Renal cortex interstitium (tissue), 15 donors: ENCODE data around the gene DYNLT1. TPM values are rescaled to one million over a fixed set of nuclear protein-coding genes. Genes with fewer than 3 reads are reported as not detected.
"Not testable (repeated sequence)": the region's sequence is repeated elsewhere in the genome, so short reads cannot be mapped to it uniquely, and the experiment has no call there.

Source experiments
- DNase-seq, 11 donors: peaks; one replicate each; pipeline ENCODE4 v3.0.0-alpha.2; 2013; ENCODE audit warnings: low read depth in 9 of 11, low spot score in 4 of 11; ENCODE audit errors: extremely low read depth in 1 of 11
- long read RNA-seq, 16 experiments: transcript quantifications; one replicate each; lab custom pipeline, GENCODE V29; 2026
- polyA plus RNA-seq, 3 donors: library from polyadenylated mRNA; unstranded; fragments of 120-200 nt; gene quantifications; one replicate each; pipeline ENCODE4 v1.2.1, GENCODE V29; 2013; ENCODE audit not compliant: insufficient read length in 3 of 3

The DYNLT1 gene
- 100 to 1,000 TPM; 154 to 186 (median 170) TPM for polyA plus RNA-seq
- long read RNA-seq, donor 1, transcript DYNLT1-203 (5 exons, 726 nt) = major isoform, 62 of 77 reads
- long read RNA-seq, donor 1, partial matches to known transcripts = 10 of 77 reads
- long read RNA-seq, donor 1, other reads (novel, unspliced or antisense) = 5 of 77 reads
- long read RNA-seq, donor 2, transcript DYNLT1-203 (5 exons, 726 nt) = major isoform, 79 of 113 reads
- long read RNA-seq, donor 2, partial matches to known transcripts = 33 of 113 reads
- long read RNA-seq, donor 2, other reads (novel, unspliced or antisense) = 0 of 113 reads
- long read RNA-seq, donor 3, transcript DYNLT1-203 (5 exons, 726 nt) = major isoform, 138 of 167 reads
- long read RNA-seq, donor 3, partial matches to known transcripts = 25 of 167 reads
- long read RNA-seq, donor 3, other reads (novel, unspliced or antisense) = 0 of 167 reads
- long read RNA-seq, donor 4, transcript DYNLT1-203 (5 exons, 726 nt) = major isoform, 94 of 108 reads
- long read RNA-seq, donor 4, partial matches to known transcripts = 13 of 108 reads
- long read RNA-seq, donor 4, other reads (novel, unspliced or antisense) = 0 of 108 reads
- long read RNA-seq, donor 5 = 0 reads
- long read RNA-seq, donor 6, transcript DYNLT1-203 (5 exons, 726 nt) = major isoform, 99 of 125 reads
- long read RNA-seq, donor 6, partial matches to known transcripts = 25 of 125 reads
- long read RNA-seq, donor 6, other reads (novel, unspliced or antisense) = 0 of 125 reads
- long read RNA-seq, donor 7, transcript DYNLT1-203 (5 exons, 726 nt) = major isoform, 111 of 149 reads
- long read RNA-seq, donor 7, partial matches to known transcripts = 29 of 149 reads
- long read RNA-seq, donor 7, other reads (novel, unspliced or antisense) = 5 of 149 reads
- long read RNA-seq, donor 8 = 0 reads
- long read RNA-seq, donor 9, transcript DYNLT1-203 (5 exons, 726 nt) = major isoform, 109 of 130 reads
- long read RNA-seq, donor 9, partial matches to known transcripts = 20 of 130 reads
- long read RNA-seq, donor 9, other reads (novel, unspliced or antisense) = 0 of 130 reads
- long read RNA-seq, donor 10, transcript DYNLT1-203 (5 exons, 726 nt) = major isoform, 106 of 148 reads
- long read RNA-seq, donor 10, transcript DYNLT1-201 (3 exons, 774 nt) = minor isoform, 5 of 148 reads
- long read RNA-seq, donor 10, partial matches to known transcripts = 37 of 148 reads
- long read RNA-seq, donor 10, other reads (novel, unspliced or antisense) = 0 of 148 reads
- long read RNA-seq, donor 11, transcript DYNLT1-203 (5 exons, 726 nt) = major isoform, 90 of 103 reads
- long read RNA-seq, donor 11, partial matches to known transcripts = 5 of 103 reads
- long read RNA-seq, donor 11, other reads (novel, unspliced or antisense) = 5 of 103 reads
- long read RNA-seq, donor 12, transcript DYNLT1-203 (5 exons, 726 nt) = major isoform, 60 of 67 reads
- long read RNA-seq, donor 12, partial matches to known transcripts = 5 of 67 reads
- long read RNA-seq, donor 12, other reads (novel, unspliced or antisense) = 0 of 67 reads
- long read RNA-seq, donor 13 = 0 reads
- long read RNA-seq, donor 14, transcript DYNLT1-203 (5 exons, 726 nt) = major isoform, 120 of 163 reads
- long read RNA-seq, donor 14, partial matches to known transcripts = 36 of 163 reads
- long read RNA-seq, donor 14, other reads (novel, unspliced or antisense) = 6 of 163 reads
- long read RNA-seq, donor 15, transcript DYNLT1-203 (5 exons, 726 nt) = major isoform, 42 of 56 reads
- long read RNA-seq, donor 15, partial matches to known transcripts = 14 of 56 reads
- long read RNA-seq, donor 15, other reads (novel, unspliced or antisense) = 0 of 56 reads
- long read RNA-seq, donor 16, transcript DYNLT1-203 (5 exons, 726 nt) = major isoform, 262 of 322 reads
- long read RNA-seq, donor 16, partial matches to known transcripts = 37 of 322 reads
- long read RNA-seq, donor 16, other reads (novel, unspliced or antisense) = 20 of 322 reads

GRCh38 chr6:158644231-158645063 lies at the start of gene DYNLT1:
DYNLT1 (minus strand) TSS chr6:158644743; CDS start chr6:158644708, 35 bp downstream.
- DNase-seq = peak; percentile 81 to 93 (median 88)

GRCh38 chr6:158688860-158689259 lies 44.3 kb upstream of the DYNLT1 start:
- DNase-seq = no peak

GRCh38 chr6:158687506-158687905 lies 43.0 kb upstream of the DYNLT1 start:
- DNase-seq = no peak

- no peak for DNase-seq
These were observed 42.3 kb upstream of the DYNLT1 start for GRCh38 chr6:158686791-158687381.

- no peak for DNase-seq
These were observed 41.8 kb upstream of the DYNLT1 start for GRCh38 chr6:158686311-158686710.

GRCh38 chr6:158684745-158685324 lies 40.3 kb upstream of the DYNLT1 start:
- no peak for DNase-seq

GRCh38 chr6:158684311-158684710 lies 39.8 kb upstream of the DYNLT1 start:
- no peak for DNase-seq

- no peak for DNase-seq
These were observed 35.9 kb upstream of the DYNLT1 start for GRCh38 chr6:158680481-158680880.

- DNase-seq = no peak
These were observed 35.5 kb upstream of the DYNLT1 start for GRCh38 chr6:158680015-158680414.

GRCh38 chr6:158677906-158678578 lies 33.5 kb upstream of the DYNLT1 start:
- no peak for DNase-seq

- DNase-seq = not testable (repeated sequence)
These were observed 32.6 kb upstream of the DYNLT1 start for GRCh38 chr6:158677094-158677493.

- no peak for DNase-seq
These were observed 30.0 kb upstream of the DYNLT1 start for GRCh38 chr6:158674342-158675131.

GRCh38 chr6:158672726-158673125 lies 28.2 kb upstream of the DYNLT1 start:
- DNase-seq = no peak

GRCh38 chr6:158672119-158672518 lies 27.6 kb upstream of the DYNLT1 start:
- DNase-seq = not testable (repeated sequence)
